HepG2 (cell line): ENCODE measurements around the gene AQP10. TPM values are rescaled to one million over a fixed set of nuclear protein-coding genes. Genes with fewer than 3 reads are reported as not detected.

Source experiments
- ZNF737 ChIP-seq: sonication (generic); formaldehyde crosslinking; IDR thresholded peaks from 2 replicates; pipeline ENCODE4 v1.5.0; 2020; ENCODE audit warnings: missing genetic modification reagents, mild to moderate bottlenecking, borderline replicate concordance
- polyA plus RNA-seq, 8 experiments: library from polyadenylated mRNA; depleted of rRNA in 3 of 8; stranded (reverse) in 7 of 8; unstranded in 1 of 8; fragments of >200 nt; fragmentation: Illumina TruSeq in 4 of 8; extraction: Trizol in 4 of 8; gene quantifications; 2 replicates each; pipeline versions ENCODE4 v1.2.1 to v1.2.3, GENCODE V29; 2011 to 2016; ENCODE audit warnings: low read depth in 4 of 8, missing spikeins in 1 of 8, mixed read lengths in 1 of 8; ENCODE audit not compliant: insufficient read depth in 1 of 8
- total RNA-seq, 5 experiments: library from RNA; depleted of rRNA; stranded (reverse); fragments of >200 nt; fragmentation: Illumina TruSeq; extraction: Trizol; gene quantifications; 2 replicates each; pipeline ENCODE4 v1.2.3, GENCODE V29; 2016; ENCODE audit warnings: low read depth in 1 of 5
- TF ChIP-seq, protein P1 (sequence below): sonication (generic); formaldehyde crosslinking; IDR thresholded peaks from 2 replicates; pipeline ENCODE4 v1.5.1; 2020; ENCODE audit warnings: mild to moderate bottlenecking, moderate library complexity, missing genetic modification reagents
- TF ChIP-seq, protein P2 (sequence below): sonication (generic); formaldehyde crosslinking; IDR thresholded peaks from 2 replicates; pipeline ENCODE4 v1.5.1; 2020; ENCODE audit warnings: mild to moderate bottlenecking, missing genetic modification reagents
- TF ChIP-seq, protein P3 (sequence below): sonication (generic); formaldehyde crosslinking; IDR thresholded peaks from 2 replicates; pipeline ENCODE4 v1.4.0; 2020; ENCODE audit warnings: missing genetic modification reagents

Gene AQP10
- total and polyA plus RNA-seq, 2 of the 13 experiments (the other 11 are each of a cell fraction or from before 2014, with no cell fraction given), result 0.30 TPM; not detected in 1

DNA sequence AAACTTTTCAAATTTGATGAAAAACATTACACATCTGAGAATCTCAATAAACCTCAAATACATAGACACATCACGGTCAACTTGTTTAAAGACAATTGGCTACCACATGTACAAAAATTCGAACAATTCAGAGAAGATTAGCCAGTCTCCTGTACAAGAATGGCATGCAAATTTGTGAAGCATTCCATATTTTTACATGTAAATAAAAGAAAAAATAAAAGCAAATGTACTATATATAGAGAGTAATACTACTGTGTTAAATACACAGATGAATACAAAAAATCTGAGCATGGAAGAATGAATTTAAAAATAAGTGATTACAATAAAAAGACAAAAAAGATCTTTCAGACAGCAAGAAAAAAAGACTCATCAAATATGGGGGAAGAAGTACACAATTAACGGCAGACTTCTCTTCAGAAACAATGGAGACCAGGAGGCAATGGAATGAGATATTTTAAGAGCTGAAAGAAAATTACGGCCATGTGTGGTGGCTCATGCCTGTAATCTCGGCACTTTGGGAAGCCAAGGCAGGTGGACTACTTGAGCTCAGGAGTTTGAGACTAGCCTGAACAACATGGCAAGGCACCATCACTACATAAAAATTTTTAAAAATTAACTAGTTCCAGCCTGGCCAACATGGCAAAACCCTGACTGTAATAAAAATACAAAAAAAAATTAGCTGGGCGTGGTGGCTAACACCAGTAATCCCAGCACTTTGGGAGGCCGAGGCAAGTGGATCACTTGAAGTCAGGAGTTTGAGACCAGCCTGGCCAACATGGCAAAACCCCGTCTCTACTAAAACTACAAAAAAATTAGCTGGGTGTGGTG is 25.3 kb upstream of the AQP10 start (continued):
- TF ChIP-seq, protein P1, sequence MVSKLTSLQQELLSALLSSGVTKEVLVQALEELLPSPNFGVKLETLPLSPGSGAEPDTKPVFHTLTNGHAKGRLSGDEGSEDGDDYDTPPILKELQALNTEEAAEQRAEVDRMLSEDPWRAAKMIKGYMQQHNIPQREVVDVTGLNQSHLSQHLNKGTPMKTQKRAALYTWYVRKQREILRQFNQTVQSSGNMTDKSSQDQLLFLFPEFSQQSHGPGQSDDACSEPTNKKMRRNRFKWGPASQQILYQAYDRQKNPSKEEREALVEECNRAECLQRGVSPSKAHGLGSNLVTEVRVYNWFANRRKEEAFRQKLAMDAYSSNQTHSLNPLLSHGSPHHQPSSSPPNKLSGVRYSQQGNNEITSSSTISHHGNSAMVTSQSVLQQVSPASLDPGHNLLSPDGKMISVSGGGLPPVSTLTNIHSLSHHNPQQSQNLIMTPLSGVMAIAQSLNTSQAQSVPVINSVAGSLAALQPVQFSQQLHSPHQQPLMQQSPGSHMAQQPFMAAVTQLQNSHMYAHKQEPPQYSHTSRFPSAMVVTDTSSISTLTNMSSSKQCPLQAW (CRISPR knock-in tag), result no peak
- TF ChIP-seq, protein P2, sequence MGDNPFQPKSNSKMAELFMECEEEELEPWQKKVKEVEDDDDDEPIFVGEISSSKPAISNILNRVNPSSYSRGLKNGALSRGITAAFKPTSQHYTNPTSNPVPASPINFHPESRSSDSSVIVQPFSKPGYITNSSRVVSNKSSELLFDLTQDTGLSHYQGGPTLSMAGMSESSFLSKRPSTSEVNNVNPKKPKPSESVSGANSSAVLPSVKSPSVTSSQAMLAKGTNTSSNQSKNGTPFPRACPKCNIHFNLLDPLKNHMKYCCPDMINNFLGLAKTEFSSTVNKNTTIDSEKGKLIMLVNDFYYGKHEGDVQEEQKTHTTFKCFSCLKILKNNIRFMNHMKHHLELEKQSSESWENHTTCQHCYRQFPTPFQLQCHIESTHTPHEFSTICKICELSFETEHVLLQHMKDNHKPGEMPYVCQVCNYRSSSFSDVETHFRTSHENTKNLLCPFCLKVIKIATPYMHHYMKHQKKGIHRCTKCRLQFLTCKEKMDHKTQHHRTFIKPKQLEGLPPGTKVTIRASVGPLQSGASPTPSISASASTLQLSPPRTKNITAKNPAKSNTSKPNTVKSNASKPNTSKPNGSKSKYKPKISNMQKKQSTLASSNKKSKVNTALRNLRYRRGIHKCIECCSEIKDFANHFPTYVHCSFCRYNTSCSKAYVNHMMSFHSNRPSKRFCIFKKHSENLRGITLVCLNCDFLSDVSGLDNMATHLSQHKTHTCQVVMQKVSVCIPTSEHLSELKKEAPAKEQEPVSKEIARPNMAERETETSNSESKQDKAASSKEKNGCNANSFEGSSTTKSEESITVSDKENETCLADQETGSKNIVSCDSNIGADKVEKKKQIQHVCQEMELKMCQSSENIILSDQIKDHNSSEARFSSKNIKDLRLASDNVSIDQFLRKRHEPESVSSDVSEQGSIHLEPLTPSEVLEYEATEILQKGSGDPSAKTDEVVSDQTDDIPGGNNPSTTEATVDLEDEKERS (CRISPR knock-in tag), result peak; percentile 98
- TF ChIP-seq, protein P3, sequence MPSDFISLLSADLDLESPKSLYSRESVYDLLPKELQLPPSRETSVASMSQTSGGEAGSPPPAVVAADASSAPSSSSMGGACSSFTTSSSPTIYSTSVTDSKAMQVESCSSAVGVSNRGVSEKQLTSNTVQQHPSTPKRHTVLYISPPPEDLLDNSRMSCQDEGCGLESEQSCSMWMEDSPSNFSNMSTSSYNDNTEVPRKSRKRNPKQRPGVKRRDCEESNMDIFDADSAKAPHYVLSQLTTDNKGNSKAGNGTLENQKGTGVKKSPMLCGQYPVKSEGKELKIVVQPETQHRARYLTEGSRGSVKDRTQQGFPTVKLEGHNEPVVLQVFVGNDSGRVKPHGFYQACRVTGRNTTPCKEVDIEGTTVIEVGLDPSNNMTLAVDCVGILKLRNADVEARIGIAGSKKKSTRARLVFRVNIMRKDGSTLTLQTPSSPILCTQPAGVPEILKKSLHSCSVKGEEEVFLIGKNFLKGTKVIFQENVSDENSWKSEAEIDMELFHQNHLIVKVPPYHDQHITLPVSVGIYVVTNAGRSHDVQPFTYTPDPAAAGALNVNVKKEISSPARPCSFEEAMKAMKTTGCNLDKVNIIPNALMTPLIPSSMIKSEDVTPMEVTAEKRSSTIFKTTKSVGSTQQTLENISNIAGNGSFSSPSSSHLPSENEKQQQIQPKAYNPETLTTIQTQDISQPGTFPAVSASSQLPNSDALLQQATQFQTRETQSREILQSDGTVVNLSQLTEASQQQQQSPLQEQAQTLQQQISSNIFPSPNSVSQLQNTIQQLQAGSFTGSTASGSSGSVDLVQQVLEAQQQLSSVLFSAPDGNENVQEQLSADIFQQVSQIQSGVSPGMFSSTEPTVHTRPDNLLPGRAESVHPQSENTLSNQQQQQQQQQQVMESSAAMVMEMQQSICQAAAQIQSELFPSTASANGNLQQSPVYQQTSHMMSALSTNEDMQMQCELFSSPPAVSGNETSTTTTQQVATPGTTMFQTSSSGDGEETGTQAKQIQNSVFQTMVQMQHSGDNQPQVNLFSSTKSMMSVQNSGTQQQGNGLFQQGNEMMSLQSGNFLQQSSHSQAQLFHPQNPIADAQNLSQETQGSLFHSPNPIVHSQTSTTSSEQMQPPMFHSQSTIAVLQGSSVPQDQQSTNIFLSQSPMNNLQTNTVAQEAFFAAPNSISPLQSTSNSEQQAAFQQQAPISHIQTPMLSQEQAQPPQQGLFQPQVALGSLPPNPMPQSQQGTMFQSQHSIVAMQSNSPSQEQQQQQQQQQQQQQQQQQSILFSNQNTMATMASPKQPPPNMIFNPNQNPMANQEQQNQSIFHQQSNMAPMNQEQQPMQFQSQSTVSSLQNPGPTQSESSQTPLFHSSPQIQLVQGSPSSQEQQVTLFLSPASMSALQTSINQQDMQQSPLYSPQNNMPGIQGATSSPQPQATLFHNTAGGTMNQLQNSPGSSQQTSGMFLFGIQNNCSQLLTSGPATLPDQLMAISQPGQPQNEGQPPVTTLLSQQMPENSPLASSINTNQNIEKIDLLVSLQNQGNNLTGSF (CRISPR knock-in tag), result no peak
- no peak for TF ChIP-seq ZNF737 (CRISPR knock-in tag)
